Astrocyte (in vitro differentiated cells and primary cell): ENCODE measurements around the gene SLC22A5.

Experiments
- CTCF ChIP-seq: IDR thresholded peaks from 2 replicates; pipeline ENCODE4 v1.5.1; 2011; ENCODE audit warnings: low read depth, mild to moderate bottlenecking, inconsistent platforms, low read length, moderate library complexity; ENCODE audit not compliant: insufficient read depth
- EZH2 ChIP-seq: IDR thresholded peaks from 2 replicates; pipeline ENCODE4 v1.6.1; 2012; ENCODE audit warnings: mild to moderate bottlenecking, low read length, inconsistent platforms; ENCODE audit not compliant: insufficient read depth

- TF ChIP-seq CTCF, result no peak
- TF ChIP-seq EZH2, result no peak
Measured at GRCh38 chr5:132368186-132368585, 1.3 kb upstream of the SLC22A5 start.
